GM19351 (cell line): ENCODE measurements around the gene GAS5.
A peak's percentile ranks its signal among the peaks of the same experiment; 100 is the strongest.
"Not testable (repeated sequence)": the region's sequence is repeated elsewhere in the genome, so short reads cannot be mapped to it uniquely, and the experiment has no call there.

Source experiments
- ATAC-seq: cut with Tn5 transposase; IDR thresholded peaks from one replicate; pipeline ENCODE4 v1.9.1; 2021; ENCODE audit warnings: mild to moderate bottlenecking, moderate library complexity; ENCODE audit not compliant: unreplicated experiment

Gene GAS5

GRCh38 chr1:173870252-173871075 lies 2.7 kb upstream of the GAS5 start:
- peak; percentile 27 for ATAC-seq

GRCh38 chr1:173869021-173869359 lies 1.2 kb upstream of the GAS5 start:
- no peak for ATAC-seq

GRCh38 chr1:173868266-173869020 lies 654 bp upstream of the GAS5 start, which contains the start of gene ZBTB37:
Gene ZBTB37 (plus strand): TSS chr1:173868380. CDS start chr1:173870226, 1,846 bp downstream.
- peak; percentile 52 for ATAC-seq

- ATAC-seq, result no peak
These were observed 542 bp downstream of the GAS5 start for GRCh38 chr1:173867141-173867752.

GRCh38 chr1:173866413-173867115 lies 1.2 kb downstream of the GAS5 start:
- no peak for ATAC-seq

GRCh38 chr1:173865468-173866164 lies 2.2 kb downstream of the GAS5 start:
- ATAC-seq, result no peak

- ATAC-seq, result no peak
These were observed 3.5 kb downstream of the GAS5 start for GRCh38 chr1:173864179-173864867.

GRCh38 chr1:173863224-173864161 lies 4.3 kb downstream of the GAS5 start:
- ATAC-seq, result no peak

- ATAC-seq, result no peak
These were observed 5.0 kb downstream of the GAS5 start for GRCh38 chr1:173862769-173863223.

- ATAC-seq, result not testable (repeated sequence)
These were observed 5.5 kb downstream of the GAS5 start for GRCh38 chr1:173862146-173862768.

GRCh38 chr1:173861731-173862145 lies 6.1 kb downstream of the GAS5 start:
- no peak for ATAC-seq

- ATAC-seq, result no peak
These were observed 7.7 kb downstream of the GAS5 start for GRCh38 chr1:173860065-173860464.

GRCh38 chr1:173859547-173859946 lies 8.2 kb downstream of the GAS5 start:
- ATAC-seq, result not testable (repeated sequence)

- ATAC-seq, result no peak
These were observed 10.3 kb downstream of the GAS5 start for GRCh38 chr1:173857363-173857917.

- no peak for ATAC-seq
These were observed 10.9 kb downstream of the GAS5 start for GRCh38 chr1:173856903-173857302.

- no peak for ATAC-seq
These were observed 11.8 kb downstream of the GAS5 start for GRCh38 chr1:173856014-173856413.

GRCh38 chr1:173853074-173853473 lies 14.7 kb downstream of the GAS5 start:
- no peak for ATAC-seq

- no peak for ATAC-seq
These were observed 15.7 kb downstream of the GAS5 start for GRCh38 chr1:173852105-173852504.
